GM19324 (cell line): ENCODE measurements around the gene ZNF710.

ENCODE experiments used
- ATAC-seq: cut with Tn5 transposase; IDR thresholded peaks from one replicate; pipeline ENCODE4 v1.9.1; 2021; ENCODE audit warnings: mild to moderate bottlenecking, moderate library complexity; ENCODE audit not compliant: unreplicated experiment, low FRiP score

Gene ZNF710

GRCh38 chr15:89985111-89985510 lies 16.0 kb upstream of the ZNF710 start:
- no peak for ATAC-seq

GRCh38 chr15:89991312-89991711 lies 9.8 kb upstream of the ZNF710 start:
- ATAC-seq, result no peak

- ATAC-seq, result no peak
Measured at GRCh38 chr15:89993349-89993748, 7.8 kb upstream of the ZNF710 start.

- no peak for ATAC-seq
Measured at GRCh38 chr15:89997079-89997478, 4.0 kb upstream of the ZNF710 start.

- ATAC-seq, result no peak
Measured at GRCh38 chr15:89998141-89998661, 2.9 kb upstream of the ZNF710 start.

- no peak for ATAC-seq
Measured at GRCh38 chr15:89998923-89999675, 2.0 kb upstream of the ZNF710 start.

GRCh38 chr15:89999676-90000185 lies 1.4 kb upstream of the ZNF710 start:
- ATAC-seq, result no peak

- ATAC-seq, result no peak
Measured at GRCh38 chr15:90000186-90001001, 730 bp upstream of the ZNF710 start.

GRCh38 chr15:90001683-90002427 lies 731 bp downstream of the ZNF710 start:
- peak; percentile 41 for ATAC-seq

- peak; percentile 12 for ATAC-seq
Measured at GRCh38 chr15:90002428-90002844, 1.3 kb downstream of the ZNF710 start.

GRCh38 chr15:90003736-90004135 lies 2.6 kb downstream of the ZNF710 start:
- ATAC-seq, result no peak

GRCh38 chr15:90004252-90004651 lies 3.1 kb downstream of the ZNF710 start:
- ATAC-seq, result no peak

GRCh38 chr15:90004671-90005070 lies 3.5 kb downstream of the ZNF710 start:
- no peak for ATAC-seq

GRCh38 chr15:90006217-90007075 lies 5.3 kb downstream of the ZNF710 start:
- no peak for ATAC-seq

- ATAC-seq, result no peak
Measured at GRCh38 chr15:90007076-90007460, 5.9 kb downstream of the ZNF710 start.

- ATAC-seq, result no peak
Measured at GRCh38 chr15:90008607-90009006, 7.5 kb downstream of the ZNF710 start.

- no peak for ATAC-seq
Measured at GRCh38 chr15:90009301-90010022, 8.3 kb downstream of the ZNF710 start.

- ATAC-seq, result no peak
Measured at GRCh38 chr15:90011705-90012104, 10.6 kb downstream of the ZNF710 start.

- ATAC-seq, result no peak
Measured at GRCh38 chr15:90013503-90013937, 12.4 kb downstream of the ZNF710 start.
